A549 (cell line): ENCODE results near the gene EOMES. TPM values are rescaled to one million over a fixed set of nuclear protein-coding genes. Genes with fewer than 3 reads are reported as not detected.

Experiments
- ATAC-seq, 2 experiments: fragments of 200-7000 bp in 1 of 2; fragments of >200 bp in 1 of 2; cut with Nextera tagmentation in 1 of 2; cut with Tn5 transposase in 1 of 2; 3 replicates each; pipeline versions ENCODE4 v1.8.0 to v1.9.1; 2018 to 2020; ENCODE audit warnings: mild to moderate bottlenecking in 1 of 2, moderate library complexity in 1 of 2
- CTCF ChIA-PET: fragments of 300-600 bp; sonication (Branson Sonifier 250); formaldehyde crosslinking; extraction: SDS; loops from one replicate; lab custom pipeline; 2021; ENCODE audit warnings: antibody characterized with exemption, inconsistent platforms; lab: Yijun Ruan, JAX
- POLR2A ChIA-PET: fragments of 350-600 bp; formaldehyde crosslinking; extraction: SDS; loops from one replicate; lab custom pipeline; 2021; ENCODE audit warnings: antibody characterized with exemption, inconsistent platforms; lab: Yijun Ruan, JAX
- DNase-seq, 2 experiments: peaks; one replicate each; pipeline versions ENCODE4 v3.0.0 to v3.0.0-alpha.2; 2011 to 2016; ENCODE audit warnings: low read depth in 1 of 2, low spot score in 1 of 2
- FAIRE-seq: peaks from 2 replicates; lab custom pipeline; 2011; peaks lifted over from hg19 to GRCh38; lab: Jason Lieb, UNC
- H3K27ac ChIP-seq, 2 experiments: fragments of >200 bp; sonication (Bioruptor Twin); formaldehyde crosslinking; 3 replicates each; pipeline ENCODE4 v1.5.1; 2016 to 2017
- H3K4me1 ChIP-seq: fragments of >200 bp; sonication (Bioruptor Twin); formaldehyde crosslinking; 3 replicates; pipeline ENCODE4 v1.6.1; 2016
- H3K4me2 ChIP-seq: fragments of >200 bp; sonication (Bioruptor Twin); formaldehyde crosslinking; 3 replicates; pipeline ENCODE4 v1.6.1; 2016
- H3K4me3 ChIP-seq: fragments of >200 bp; sonication (Bioruptor Twin); formaldehyde crosslinking; 3 replicates; pipeline ENCODE4 v1.5.1; 2016
- H3K9me3 ChIP-seq: fragments of >200 bp; sonication (Bioruptor Twin); formaldehyde crosslinking; 3 replicates; pipeline ENCODE4 v1.6.1; 2016
- ATOH8 ChIP-seq: fragments of 250-450 bp; sonication (Bioruptor Pico); IDR thresholded peaks from 2 replicates; pipeline ENCODE4 v1.5.0; 2020; ENCODE audit warnings: low read depth, mild to moderate bottlenecking, moderate library complexity
- BHLHE40 ChIP-seq: IDR thresholded peaks from 2 replicates; pipeline ENCODE4 v1.6.1; 2012; ENCODE audit warnings: low read depth, low read length, inconsistent platforms
- CHD4 ChIP-seq: fragments of 200-600 bp; sonication (generic); IDR thresholded peaks from 2 replicates; pipeline ENCODE4 v1.6.1; 2016; ENCODE audit warnings: antibody characterized with exemption, mild to moderate bottlenecking, borderline replicate concordance
- HDAC2 ChIP-seq: fragments of 200-600 bp; sonication (generic); IDR thresholded peaks from 2 replicates; pipeline ENCODE4 v1.6.1; 2016
- HOXB5 ChIP-seq: fragments of 250-450 bp; sonication (Bioruptor Pico); IDR thresholded peaks from 2 replicates; pipeline ENCODE4 v1.5.0; 2020; ENCODE audit warnings: mild to moderate bottlenecking, moderate library complexity
- KDM1A ChIP-seq: fragments of 200-600 bp; sonication (generic); IDR thresholded peaks from 2 replicates; pipeline ENCODE4 v1.6.1; 2016; ENCODE audit warnings: low read depth, mild to moderate bottlenecking
- KDM5A ChIP-seq: fragments of 200-600 bp; sonication (generic); IDR thresholded peaks from 2 replicates; pipeline ENCODE4 v1.6.1; 2016; ENCODE audit warnings: antibody characterized with exemption, mild to moderate bottlenecking
- MYC ChIP-seq: IDR thresholded peaks from 2 replicates; pipeline ENCODE4 v1.6.1; 2012; ENCODE audit warnings: mild to moderate bottlenecking, inconsistent platforms, low read length, improper control_type of control experiment, borderline replicate concordance
- RARB ChIP-seq: fragments of 250-450 bp; sonication (Bioruptor Pico); IDR thresholded peaks from 2 replicates; pipeline ENCODE4 v1.8.0; 2021; ENCODE audit warnings: mild to moderate bottlenecking, moderate library complexity
- TFCP2L1 ChIP-seq: fragments of 250-450 bp; sonication (Bioruptor Pico); IDR thresholded peaks from 2 replicates; pipeline ENCODE4 v1.5.0; 2021; ENCODE audit warnings: mild to moderate bottlenecking
- ZFP36 ChIP-seq: fragments of 450-650 bp; IDR thresholded peaks from 2 replicates; pipeline ENCODE4 v1.6.1; 2014; ENCODE audit warnings: borderline replicate concordance; ENCODE audit not compliant: partially characterized antibody
- WGBS: methylation state at CpG from one replicate; pipeline ENCODE4 v1.1.6; 2017; ENCODE audit errors: missing lambda C conversion rate; 5-methylcytosine and 5-hydroxymethylcytosine counted together
- polyA plus RNA-seq, 4 experiments: library from polyadenylated mRNA; depleted of rRNA in 3 of 4; stranded (reverse); fragments of >200 nt; fragmentation: RNase III in 1 of 4; extraction: RNeasy Plus Mini Kit Qiagen cat#74134 plus additional on column Dnase treatment in 1 of 4; gene quantifications; 2 replicates in 3 of 4; 3 replicates in 1 of 4; pipeline ENCODE4 v1.2.3, GENCODE V29; 2011 to 2017
- TF ChIP-seq, protein P1 (sequence below): fragments of >200 bp; sonication (Bioruptor Twin); formaldehyde crosslinking; IDR thresholded peaks from 2 replicates; pipeline ENCODE4 v1.6.1; 2016
- TF ChIP-seq, protein P2 (sequence below): IDR thresholded peaks from 2 replicates; pipeline ENCODE4 v1.6.1; 2012; ENCODE audit warnings: low read depth, borderline replicate concordance

The EOMES gene
- polyA plus RNA-seq, 2 of the 4 experiments (the other 2 are of a cell fraction) = 0.84 to 1.2 TPM

- CTCF ChIA-PET = interaction anchor here (1.1 kb wide), 1 partner anchor 15 kb away, joined by 3 read pairs; no protein-coding TSS in a partner anchor
- ATAC-seq (peak; percentile 47 to 54; a peak in 3 of 6 replicates), DNase-seq (peak in 1 of 2 experiments; percentile 25), FAIRE-seq (no peak)
- WGBS = 70% methylated on average over 3 of the region's 3 CpGs
- POLR2A ChIA-PET = no interaction called here
- 0 out of 3 replicates have a peak, but pooled peaks cover 2% of the 10 kb centered on the region for H3K4me1 ChIP-seq
- no peaks in the 10 kb centered on the region for H3K9me3 ChIP-seq
- H3K27ac ChIP-seq = peak overlapping the region in 1 of 2 experiments; percentile 30; a peak in 1 of 6 replicates
- no peak for TF ChIP-seq RARB (CRISPR knock-in tag)
- no peak for TF ChIP-seq HDAC2
- TF ChIP-seq BHLHE40 = no peak
- no peak for TF ChIP-seq ZFP36
- TF ChIP-seq KDM1A = no peak
- TF ChIP-seq TFCP2L1 (CRISPR knock-in tag) = no peak
- TF ChIP-seq, protein P1, sequence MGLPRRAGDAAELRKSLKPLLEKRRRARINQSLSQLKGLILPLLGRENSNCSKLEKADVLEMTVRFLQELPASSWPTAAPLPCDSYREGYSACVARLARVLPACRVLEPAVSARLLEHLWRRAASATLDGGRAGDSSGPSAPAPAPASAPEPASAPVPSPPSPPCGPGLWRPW = no peak
- TF ChIP-seq CHD4 = no peak
- TF ChIP-seq HOXB5 = no peak
- no peak for TF ChIP-seq MYC
- TF ChIP-seq KDM5A = no peak
- H3K4me2 ChIP-seq = no peak overlapping the region
- H3K4me3 ChIP-seq = no peak overlapping the region
These were observed 55.4 kb downstream of the EOMES start for GRCh38 chr3:27666708-27667107.

DNA sequence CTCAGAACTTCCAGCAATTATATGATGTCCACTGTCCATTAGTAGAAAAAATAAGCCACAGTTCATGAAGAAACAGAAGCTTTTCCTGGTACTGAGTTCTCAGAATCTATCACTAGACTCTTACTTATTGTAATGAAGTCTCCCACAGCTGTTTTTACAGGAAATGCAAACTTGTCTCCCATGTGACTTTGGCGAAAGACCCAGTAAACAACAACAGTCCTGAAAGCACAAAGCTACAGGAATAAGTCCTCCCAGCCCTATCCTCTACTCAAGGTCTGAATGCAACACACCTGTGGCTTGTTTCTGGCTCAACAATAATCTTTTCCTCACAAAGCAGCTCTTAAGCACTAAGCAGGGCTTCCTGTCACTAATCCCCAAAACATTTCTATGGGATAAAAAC is 55.9 kb downstream of the EOMES start:
- no peak for DNase-seq
- TF ChIP-seq, protein P2, sequence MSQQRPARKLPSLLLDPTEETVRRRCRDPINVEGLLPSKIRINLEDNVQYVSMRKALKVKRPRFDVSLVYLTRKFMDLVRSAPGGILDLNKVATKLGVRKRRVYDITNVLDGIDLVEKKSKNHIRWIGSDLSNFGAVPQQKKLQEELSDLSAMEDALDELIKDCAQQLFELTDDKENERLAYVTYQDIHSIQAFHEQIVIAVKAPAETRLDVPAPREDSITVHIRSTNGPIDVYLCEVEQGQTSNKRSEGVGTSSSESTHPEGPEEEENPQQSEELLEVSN = no peak
- TF ChIP-seq ATOH8 (CRISPR knock-in tag) = no peak
- TF ChIP-seq, all 56 proteins: peak for 0
- Histone ChIP-seq H3K9me3 (no peaks in the 10 kb centered on the region), H3K27ac (peak overlapping the region in 1 of 2 experiments; percentile 30; a peak in 1 of 6 replicates), H3K4me3 (no peak overlapping the region), H3K4me1 (0 out of 3 replicates have a peak, but pooled peaks cover 2% of the 10 kb centered on the region), H3K4me2 (no peak overlapping the region)
- ChIA-PET POLR2A (no interaction called here), CTCF (interaction anchor here (0.8 to 1.1 kb wide), 2 partner anchors 15 kb away, joined by 3 read pairs; no protein-coding TSS in a partner anchor)
- WGBS = 91% methylated on average over 1 of the region's 1 CpG
- FAIRE-seq = no peak
- no peak for ATAC-seq

Other genes with a start within 250 kb of the EOMES start
- 49.1 and 70.2 TPM in 2 replicates for gene SLC4A7, start 237.9 kb downstream of the EOMES start, polyA plus RNA-seq (2011; rRNA removed)
- 33.6 to 38.1 TPM (median 35.1 TPM) in 3 replicates for gene SLC4A7, start 237.9 kb downstream of the EOMES start, polyA plus RNA-seq (2017; fragmentation: RNase III; extraction: RNeasy Plus Mini Kit Qiagen cat#74134 plus additional on column Dnase treatment)